ENCODE data around the gene RNF168. TPM values are rescaled to one million over a fixed set of nuclear protein-coding genes. Genes with fewer than 3 reads are reported as not detected.

The RNF168 gene
- total RNA-seq, 2 donors from 2014 or later: 37.3 to 48.4 TPM

DNA sequence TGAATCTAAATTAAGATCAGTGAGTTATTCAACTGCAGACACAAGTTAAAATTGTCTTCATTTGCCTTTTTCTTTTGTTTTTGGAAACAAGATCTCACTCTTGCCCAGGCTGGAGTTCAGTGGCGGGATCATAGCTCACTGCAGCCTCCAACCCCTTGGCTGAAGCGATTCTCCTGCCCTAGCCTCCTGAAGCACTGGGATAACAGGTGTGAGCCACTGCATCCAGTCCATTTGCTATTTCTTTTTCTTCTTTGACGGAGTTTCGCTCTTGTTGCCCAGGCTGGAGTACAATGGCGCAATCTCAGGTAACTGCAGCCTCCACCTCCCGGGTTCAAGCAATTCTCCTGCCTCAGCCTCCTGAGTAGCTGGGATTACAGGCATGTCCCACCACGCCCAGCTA, 10.3 kb downstream of the RNF168 start:
- peaks cover 29% of the 10 kb centered on the region for H3K36me3 Mint-ChIP-seq (ENCODE audit: low read depth)
- Histone ChIP-seq H3K27me3 (ENCODE audit: control insufficient read depth, insufficient read depth, low read length, poor library complexity, severe bottlenecking) (no peaks in the 10 kb centered on the region), H3K9ac (ENCODE audit: extremely low read depth, low read length, poor library complexity, severe bottlenecking) (no peak overlapping the region), H3K36me3 (ENCODE audit: control insufficient read depth, insufficient read depth, low read length) (peaks cover 24% of the 10 kb centered on the region), H3K9me3 (ENCODE audit: control insufficient read depth, low read length) (no peaks in the 10 kb centered on the region), H3K4me1 (ENCODE audit: control insufficient read depth, insufficient read depth, low read length) (no peaks in the 10 kb centered on the region), H3K4me3 (ENCODE audit: low read length) (no peak overlapping the region), H3K27ac (ENCODE audit: low read depth, low read length) (no peak overlapping the region)
- no peaks in the 10 kb centered on the region for H3K4me1 Mint-ChIP-seq
- H3K9me3 Mint-ChIP-seq: no peaks in the 10 kb centered on the region
- WGBS, 2 experiments (ENCODE audit: insufficient coverage in 1 of 2, insufficient read length in 1 of 2): 91 to 94% methylated on average over 7 of the region's 7 CpGs
- TF ChIP-seq, protein P1, sequence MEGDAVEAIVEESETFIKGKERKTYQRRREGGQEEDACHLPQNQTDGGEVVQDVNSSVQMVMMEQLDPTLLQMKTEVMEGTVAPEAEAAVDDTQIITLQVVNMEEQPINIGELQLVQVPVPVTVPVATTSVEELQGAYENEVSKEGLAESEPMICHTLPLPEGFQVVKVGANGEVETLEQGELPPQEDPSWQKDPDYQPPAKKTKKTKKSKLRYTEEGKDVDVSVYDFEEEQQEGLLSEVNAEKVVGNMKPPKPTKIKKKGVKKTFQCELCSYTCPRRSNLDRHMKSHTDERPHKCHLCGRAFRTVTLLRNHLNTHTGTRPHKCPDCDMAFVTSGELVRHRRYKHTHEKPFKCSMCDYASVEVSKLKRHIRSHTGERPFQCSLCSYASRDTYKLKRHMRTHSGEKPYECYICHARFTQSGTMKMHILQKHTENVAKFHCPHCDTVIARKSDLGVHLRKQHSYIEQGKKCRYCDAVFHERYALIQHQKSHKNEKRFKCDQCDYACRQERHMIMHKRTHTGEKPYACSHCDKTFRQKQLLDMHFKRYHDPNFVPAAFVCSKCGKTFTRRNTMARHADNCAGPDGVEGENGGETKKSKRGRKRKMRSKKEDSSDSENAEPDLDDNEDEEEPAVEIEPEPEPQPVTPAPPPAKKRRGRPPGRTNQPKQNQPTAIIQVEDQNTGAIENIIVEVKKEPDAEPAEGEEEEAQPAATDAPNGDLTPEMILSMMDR (conservative IDR thresholded peaks at IDR 0.05): no peak
- no peak overlapping the region for H3K4me3 Mint-ChIP-seq
- no peak overlapping the region for H3K27ac Mint-ChIP-seq
- H3K27me3 Mint-ChIP-seq (ENCODE audit: insufficient read depth): no peaks in the 10 kb centered on the region
- DNase-seq: no peak

DNA sequence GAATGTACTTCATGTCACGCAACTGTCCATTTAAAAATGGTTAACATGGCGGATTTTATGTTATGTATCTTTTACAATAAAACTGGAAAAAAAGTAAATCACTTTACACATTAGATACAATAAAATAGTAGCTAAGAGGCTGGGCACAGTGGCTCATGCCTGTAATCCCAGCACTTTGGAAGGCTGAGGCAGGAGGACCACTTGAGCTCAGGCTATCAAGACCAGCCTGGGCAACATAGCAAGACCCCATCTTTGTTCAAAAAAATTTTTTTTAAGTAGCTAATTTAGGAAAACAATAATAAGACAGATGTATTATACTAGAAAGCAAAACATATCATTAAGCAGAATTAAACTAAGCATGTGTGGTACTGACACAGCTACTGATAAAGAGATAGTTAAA, 11.5 kb downstream of the RNF168 start:
- H3K9me3 ChIP-seq (ENCODE audit: control insufficient read depth, low read length): no peaks in the 10 kb centered on the region
- no peak overlapping the region for H3K27ac Mint-ChIP-seq
- no peak overlapping the region for H3K4me3 ChIP-seq (ENCODE audit: low read length)
- peaks cover 30% of the 10 kb centered on the region for H3K36me3 ChIP-seq (ENCODE audit: control insufficient read depth, insufficient read depth, low read length)
- DNase-seq: no peak
- WGBS, 2 experiments (ENCODE audit: insufficient coverage in 1 of 2, insufficient read length in 1 of 2): 100% methylated on average over 1 of the region's 2 CpGs
- no peaks in the 10 kb centered on the region for H3K4me1 Mint-ChIP-seq
- H3K27me3 ChIP-seq (ENCODE audit: control insufficient read depth, insufficient read depth, low read length, poor library complexity, severe bottlenecking): no peaks in the 10 kb centered on the region
- no peak overlapping the region for H3K4me3 Mint-ChIP-seq
- H3K27ac ChIP-seq (ENCODE audit: low read depth, low read length): no peak overlapping the region
- no peaks in the 10 kb centered on the region for H3K9me3 Mint-ChIP-seq
- H3K9ac ChIP-seq (ENCODE audit: extremely low read depth, low read length, poor library complexity, severe bottlenecking): no peak overlapping the region
- H3K36me3 Mint-ChIP-seq (ENCODE audit: low read depth): peaks cover 26% of the 10 kb centered on the region
- H3K27me3 Mint-ChIP-seq (ENCODE audit: insufficient read depth): no peaks in the 10 kb centered on the region
- no peaks in the 10 kb centered on the region for H3K4me1 ChIP-seq (ENCODE audit: control insufficient read depth, insufficient read depth, low read length)
- TF ChIP-seq, protein P1 (conservative IDR thresholded peaks at IDR 0.05): no peak

DNA sequence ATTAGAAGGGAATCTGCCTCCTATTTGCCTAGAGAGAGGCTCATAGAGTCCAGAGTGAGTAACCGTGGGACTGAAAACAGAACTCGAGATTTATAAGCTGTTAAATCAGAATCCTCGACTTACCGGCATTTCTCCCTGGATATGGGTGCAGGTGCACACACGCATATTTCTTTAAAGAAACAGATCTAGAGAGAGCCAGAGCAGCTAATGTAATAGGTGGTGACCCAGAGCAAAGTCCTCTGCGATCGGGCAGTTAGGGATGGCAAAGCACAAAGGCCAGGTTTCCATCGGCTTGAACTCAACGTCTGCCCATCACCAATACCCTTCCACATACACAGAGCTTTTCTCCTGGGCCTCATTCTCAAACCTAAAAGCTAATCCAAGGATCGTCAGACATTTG, 13.8 kb downstream of the RNF168 start:
- H3K36me3 ChIP-seq (ENCODE audit: control insufficient read depth, insufficient read depth, low read length): peaks cover 47% of the 10 kb centered on the region
- no peak overlapping the region for H3K4me3 Mint-ChIP-seq
- no peaks in the 10 kb centered on the region for H3K27me3 Mint-ChIP-seq (ENCODE audit: insufficient read depth)
- DNase-seq: no peak
- H3K4me1 ChIP-seq (ENCODE audit: control insufficient read depth, insufficient read depth, low read length): no peaks in the 10 kb centered on the region
- H3K9me3 ChIP-seq (ENCODE audit: control insufficient read depth, low read length): no peaks in the 10 kb centered on the region
- H3K27ac ChIP-seq (ENCODE audit: low read depth, low read length): no peak overlapping the region
- no peaks in the 10 kb centered on the region for H3K27me3 ChIP-seq (ENCODE audit: control insufficient read depth, insufficient read depth, low read length, poor library complexity, severe bottlenecking)
- no peak overlapping the region for H3K27ac Mint-ChIP-seq
- no peaks in the 10 kb centered on the region for H3K9me3 Mint-ChIP-seq
- TF ChIP-seq, protein P1 (conservative IDR thresholded peaks at IDR 0.05): no peak
- peaks cover 32% of the 10 kb centered on the region for H3K36me3 Mint-ChIP-seq (ENCODE audit: low read depth)
- H3K9ac ChIP-seq (ENCODE audit: extremely low read depth, low read length, poor library complexity, severe bottlenecking): no peak overlapping the region
- no peak overlapping the region for H3K4me3 ChIP-seq (ENCODE audit: low read length)
- H3K4me1 Mint-ChIP-seq: no peaks in the 10 kb centered on the region
- WGBS, 2 experiments (ENCODE audit: insufficient coverage in 1 of 2, insufficient read length in 1 of 2): 95 to 97% methylated on average over 5 to 10 of the region's 10 CpGs
